Measurements from ENCODE around the gene ARHGEF2.

ARHGEF2 gene

DNA sequence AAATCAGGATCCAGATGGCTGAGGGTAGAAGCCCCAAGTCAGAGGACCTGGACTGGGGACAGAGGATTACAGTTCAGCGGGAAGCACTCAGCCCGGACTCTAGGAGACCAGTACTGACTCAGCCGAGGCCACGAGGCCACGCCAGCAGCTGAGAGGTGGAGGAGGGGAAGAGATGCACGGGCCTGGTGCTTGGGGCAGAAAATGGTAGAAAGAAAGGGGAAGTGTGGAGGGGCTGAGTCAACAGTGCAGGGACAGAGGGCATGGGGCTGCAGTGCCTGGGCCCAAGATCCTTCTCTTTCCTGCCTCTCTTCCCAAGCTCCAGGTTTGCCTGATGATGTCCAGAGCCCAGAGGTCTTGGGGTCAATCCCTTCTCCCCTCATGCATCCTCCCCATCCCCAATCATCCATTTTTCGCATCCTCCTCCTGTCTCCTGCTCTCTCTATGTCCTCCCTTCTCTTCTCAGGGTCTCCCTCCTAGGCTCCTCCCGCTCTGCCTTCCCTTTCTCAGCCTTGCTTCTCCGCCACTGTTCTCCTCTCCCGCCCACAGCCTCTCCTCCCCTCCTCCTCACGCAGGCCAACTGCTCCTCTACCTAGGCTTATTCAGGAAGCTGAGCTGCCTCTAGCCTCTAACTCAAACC, 7.7 kb downstream of the ARHGEF2 start:
- Histone ChIP-seq H3K4me1 (ENCODE audit: control insufficient read depth in 2 of 2, insufficient read depth in 1 of 2, low read depth in 1 of 2, low read length in 2 of 2) (peaks cover 46 to 61% of the 10 kb centered on the region in 2 donors), H3K18ac (ENCODE audit: low read length) (peak overlapping the region; percentile 56), H2AK5ac (ENCODE audit: low read depth, low read length) (no peak overlapping the region), H4K91ac (ENCODE audit: low read depth, low read length, poor library complexity) (no peak overlapping the region), H4K8ac (ENCODE audit: low read depth, low read length) (no peak overlapping the region), H2BK5ac (ENCODE audit: low read length) (no peak overlapping the region), H3K23ac (ENCODE audit: low read depth, low read length, poor library complexity) (no peak overlapping the region), H3K36me3 (replicated peaks in 1 of 2; ENCODE audit: control insufficient read depth in 2 of 2, insufficient read depth in 2 of 2, low read length in 2 of 2) (peaks cover 33 to 71% of the 10 kb centered on the region in 2 donors), H3K4ac (ENCODE audit: low read length) (no peak overlapping the region), H2BK15ac (ENCODE audit: low read length) (no peak overlapping the region), H2BK12ac (ENCODE audit: low read length) (no peak overlapping the region), H3K9me3 (replicated peaks in 1 of 2; ENCODE audit: control insufficient read depth in 2 of 2, insufficient read depth in 1 of 2, low read depth in 1 of 2, low read length in 2 of 2) (no peaks in the 10 kb centered on the region), H3K79me1 (ENCODE audit: low read depth, low read length) (peaks cover 36% of the 10 kb centered on the region), H3K27ac (replicated peaks; ENCODE audit: low read length) (peak overlapping the region; percentile 64), H3K4me2 (ENCODE audit: insufficient read depth, low read length, poor library complexity, severe bottlenecking) (peak overlapping the region; percentile 19), H2AFZ (ENCODE audit: low read length) (no peak overlapping the region), H3K4me3 (ENCODE audit: low read length in 2 of 2) (no peak overlapping the region), H3K14ac (ENCODE audit: low read length) (no peak overlapping the region), H2BK120ac (ENCODE audit: low read depth, low read length) (no peak overlapping the region), H3K9ac (ENCODE audit: low read depth, low read length, poor library complexity) (peak overlapping the region; percentile 63), H3K27me3 (ENCODE audit: control insufficient read depth in 3 of 3, insufficient read depth in 3 of 3, low read depth in 1 of 3, low read length in 3 of 3) (no peaks in the 10 kb centered on the region)
- DNase-seq (ENCODE audit: low spot score) = no peak
- WGBS, 2 donors (ENCODE audit: extremely low coverage in 2 of 2, insufficient read length in 2 of 2, insufficient replicate concordance in 1 of 2) = no CpG with 5 or more reads among the region's 11 CpGs

DNA sequence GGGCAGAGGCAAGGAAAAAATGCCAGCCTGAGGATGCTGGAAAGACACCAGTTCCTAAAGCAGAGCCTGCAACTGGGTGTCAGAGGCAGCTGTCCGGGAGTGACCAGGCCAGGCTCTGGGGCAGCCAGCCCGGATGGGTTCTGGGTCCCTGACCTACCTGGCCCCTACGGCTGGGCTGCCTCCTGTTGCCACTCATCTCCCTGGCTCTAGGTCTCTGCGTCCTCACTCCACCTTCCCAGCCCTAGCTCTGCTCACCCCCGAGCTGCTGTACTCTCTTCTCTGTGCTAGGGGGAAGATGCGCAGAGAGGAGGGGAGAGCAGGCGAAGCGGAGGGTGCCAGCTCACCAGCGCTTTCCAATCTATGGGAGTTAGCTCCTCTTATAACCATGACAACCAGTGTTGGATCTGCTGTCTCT, 9.0 kb downstream of the ARHGEF2 start:
- H3K4ac ChIP-seq (ENCODE audit: low read length) = no peak overlapping the region
- no peak overlapping the region for H2AK5ac ChIP-seq (ENCODE audit: low read depth, low read length)
- H2BK15ac ChIP-seq (ENCODE audit: low read length) = no peak overlapping the region
- H3K27me3 ChIP-seq (ENCODE audit: control insufficient read depth in 3 of 3, insufficient read depth in 3 of 3, low read depth in 1 of 3, low read length in 3 of 3) = no peaks in the 10 kb centered on the region
- H2AFZ ChIP-seq (ENCODE audit: low read length) = no peak overlapping the region
- H3K18ac ChIP-seq (ENCODE audit: low read length) = no peak overlapping the region
- peak overlapping the region; percentile 57 for H2BK5ac ChIP-seq (ENCODE audit: low read length)
- H3K4me2 ChIP-seq (ENCODE audit: insufficient read depth, low read length, poor library complexity, severe bottlenecking) = no peak overlapping the region
- no peak for DNase-seq (ENCODE audit: low spot score)
- H2BK12ac ChIP-seq (ENCODE audit: low read length) = no peak overlapping the region
- no CpG with 5 or more reads among the region's 9 CpGs for WGBS, 2 donors (ENCODE audit: extremely low coverage in 2 of 2, insufficient read length in 2 of 2, insufficient replicate concordance in 1 of 2)
- H3K4me3 ChIP-seq (ENCODE audit: low read length in 2 of 2) = no peak overlapping the region
- H3K9ac ChIP-seq (ENCODE audit: low read depth, low read length, poor library complexity) = peak overlapping the region; percentile 30
- H3K23ac ChIP-seq (ENCODE audit: low read depth, low read length, poor library complexity) = peak overlapping the region; percentile 93
- H3K14ac ChIP-seq (ENCODE audit: low read length) = peak overlapping the region; percentile 42
- H3K9me3 ChIP-seq (replicated peaks in 1 of 2; ENCODE audit: control insufficient read depth in 2 of 2, insufficient read depth in 1 of 2, low read depth in 1 of 2, low read length in 2 of 2) = no peaks in the 10 kb centered on the region
- no peak overlapping the region for H2BK120ac ChIP-seq (ENCODE audit: low read depth, low read length)
- peaks cover 36% of the 10 kb centered on the region for H3K79me1 ChIP-seq (ENCODE audit: low read depth, low read length)
- no peak overlapping the region for H4K91ac ChIP-seq (ENCODE audit: low read depth, low read length, poor library complexity)
- H3K27ac ChIP-seq (replicated peaks; ENCODE audit: low read length) = peak overlapping the region; percentile 28
- peaks cover 33 to 48% of the 10 kb centered on the region in 2 donors for H3K4me1 ChIP-seq (ENCODE audit: control insufficient read depth in 2 of 2, insufficient read depth in 1 of 2, low read depth in 1 of 2, low read length in 2 of 2)
- no peak overlapping the region for H4K8ac ChIP-seq (ENCODE audit: low read depth, low read length)
- H3K36me3 ChIP-seq (replicated peaks in 1 of 2; ENCODE audit: control insufficient read depth in 2 of 2, insufficient read depth in 2 of 2, low read length in 2 of 2) = peaks cover 42 to 83% of the 10 kb centered on the region in 2 donors

DNA sequence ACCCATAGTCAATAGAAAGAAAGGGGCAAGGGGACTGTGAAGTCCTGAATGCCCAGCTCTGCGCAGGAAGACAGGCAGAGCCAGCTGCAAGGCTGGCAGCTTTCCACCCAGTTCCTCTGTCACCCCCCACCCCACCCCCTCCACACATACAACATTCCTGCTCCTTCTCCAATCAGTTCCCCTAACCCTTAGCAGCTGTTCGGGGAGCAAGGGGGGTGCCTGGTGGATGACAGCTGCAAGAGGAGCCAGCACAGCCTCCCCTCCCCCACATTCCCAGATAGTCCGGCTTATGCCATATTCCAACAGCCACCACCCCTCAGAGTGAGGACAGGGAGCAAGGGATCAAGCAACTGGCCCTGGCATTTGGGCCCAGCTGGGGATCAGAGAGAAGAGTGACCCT, 9.7 kb downstream of the ARHGEF2 start:
- Histone ChIP-seq H2AK5ac (ENCODE audit: low read depth, low read length) (no peak overlapping the region), H3K27ac (replicated peaks; ENCODE audit: low read length) (peak overlapping the region; percentile 67), H3K9ac (ENCODE audit: low read depth, low read length, poor library complexity) (no peak overlapping the region), H2BK120ac (ENCODE audit: low read depth, low read length) (no peak overlapping the region), H3K14ac (ENCODE audit: low read length) (no peak overlapping the region), H3K23ac (ENCODE audit: low read depth, low read length, poor library complexity) (no peak overlapping the region), H2AFZ (ENCODE audit: low read length) (no peak overlapping the region), H4K91ac (ENCODE audit: low read depth, low read length, poor library complexity) (no peak overlapping the region), H3K9me3 (replicated peaks in 1 of 2; ENCODE audit: control insufficient read depth in 2 of 2, insufficient read depth in 1 of 2, low read depth in 1 of 2, low read length in 2 of 2) (no peaks in the 10 kb centered on the region), H2BK12ac (ENCODE audit: low read length) (no peak overlapping the region), H3K4ac (ENCODE audit: low read length) (no peak overlapping the region), H4K8ac (ENCODE audit: low read depth, low read length) (no peak overlapping the region), H2BK15ac (ENCODE audit: low read length) (no peak overlapping the region), H3K18ac (ENCODE audit: low read length) (peak overlapping the region; percentile 74), H3K4me3 (ENCODE audit: low read length in 2 of 2) (no peak overlapping the region), H3K4me1 (ENCODE audit: control insufficient read depth in 2 of 2, insufficient read depth in 1 of 2, low read depth in 1 of 2, low read length in 2 of 2) (peaks cover 32 to 43% of the 10 kb centered on the region in 2 donors), H3K36me3 (replicated peaks in 1 of 2; ENCODE audit: control insufficient read depth in 2 of 2, insufficient read depth in 2 of 2, low read length in 2 of 2) (peaks cover 45 to 81% of the 10 kb centered on the region in 2 donors), H3K27me3 (ENCODE audit: control insufficient read depth in 3 of 3, insufficient read depth in 3 of 3, low read depth in 1 of 3, low read length in 3 of 3) (no peaks in the 10 kb centered on the region), H3K4me2 (ENCODE audit: insufficient read depth, low read length, poor library complexity, severe bottlenecking) (no peak overlapping the region), H2BK5ac (ENCODE audit: low read length) (peak overlapping the region; percentile 57), H3K79me1 (ENCODE audit: low read depth, low read length) (peaks cover 36% of the 10 kb centered on the region)
- DNase-seq (ENCODE audit: low spot score) = no peak
- WGBS, 2 donors (ENCODE audit: extremely low coverage in 2 of 2, insufficient read length in 2 of 2, insufficient replicate concordance in 1 of 2) = no CpG with 5 or more reads among the region's 3 CpGs

DNA sequence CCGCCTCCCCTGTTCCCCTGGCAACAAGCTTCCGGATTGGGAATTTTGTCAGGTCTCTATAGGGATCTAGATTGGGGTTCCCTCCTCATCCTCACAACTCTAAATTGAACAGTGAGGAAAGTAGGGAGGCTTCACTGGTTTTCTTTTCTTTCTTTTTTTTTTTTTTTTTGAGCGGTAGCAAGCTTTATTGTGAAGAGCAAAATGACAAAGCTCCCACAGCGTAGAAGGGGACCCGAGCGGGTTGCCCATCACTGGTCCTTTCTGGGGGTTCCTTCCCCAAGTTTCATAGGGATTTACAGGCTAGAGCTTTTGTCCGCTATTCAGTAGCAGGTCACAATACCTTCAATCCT, 10.3 kb downstream of the ARHGEF2 start:
- Histone ChIP-seq H3K9me3 (replicated peaks in 1 of 2; ENCODE audit: control insufficient read depth in 2 of 2, insufficient read depth in 1 of 2, low read depth in 1 of 2, low read length in 2 of 2) (no peaks in the 10 kb centered on the region), H3K4me3 (ENCODE audit: low read length in 2 of 2) (no peak overlapping the region), H3K27me3 (ENCODE audit: control insufficient read depth in 3 of 3, insufficient read depth in 3 of 3, low read depth in 1 of 3, low read length in 3 of 3) (no peaks in the 10 kb centered on the region), H3K9ac (ENCODE audit: low read depth, low read length, poor library complexity) (no peak overlapping the region), H2BK5ac (ENCODE audit: low read length) (no peak overlapping the region), H3K4me1 (ENCODE audit: control insufficient read depth in 2 of 2, insufficient read depth in 1 of 2, low read depth in 1 of 2, low read length in 2 of 2) (peaks cover 32 to 42% of the 10 kb centered on the region in 2 donors), H2BK120ac (ENCODE audit: low read depth, low read length) (no peak overlapping the region), H2AFZ (ENCODE audit: low read length) (no peak overlapping the region), H2BK15ac (ENCODE audit: low read length) (no peak overlapping the region), H3K23ac (ENCODE audit: low read depth, low read length, poor library complexity) (no peak overlapping the region), H3K4me2 (ENCODE audit: insufficient read depth, low read length, poor library complexity, severe bottlenecking) (peak overlapping the region; percentile 34), H4K8ac (ENCODE audit: low read depth, low read length) (no peak overlapping the region), H3K36me3 (replicated peaks in 1 of 2; ENCODE audit: control insufficient read depth in 2 of 2, insufficient read depth in 2 of 2, low read length in 2 of 2) (peaks cover 46 to 82% of the 10 kb centered on the region in 2 donors), H3K27ac (replicated peaks; ENCODE audit: low read length) (peak overlapping the region; percentile 67), H2BK12ac (ENCODE audit: low read length) (no peak overlapping the region), H4K91ac (ENCODE audit: low read depth, low read length, poor library complexity) (no peak overlapping the region), H3K14ac (ENCODE audit: low read length) (no peak overlapping the region), H3K4ac (ENCODE audit: low read length) (no peak overlapping the region), H3K79me1 (ENCODE audit: low read depth, low read length) (peaks cover 36% of the 10 kb centered on the region), H2AK5ac (ENCODE audit: low read depth, low read length) (no peak overlapping the region), H3K18ac (ENCODE audit: low read length) (no peak overlapping the region)
- WGBS, 2 donors (ENCODE audit: extremely low coverage in 2 of 2, insufficient read length in 2 of 2, insufficient replicate concordance in 1 of 2) = no CpG with 5 or more reads among the region's 7 CpGs
- DNase-seq (ENCODE audit: low spot score) = no peak
